Measurements from ENCODE around the gene ZC3H18. TPM values are rescaled to one million over a fixed set of nuclear protein-coding genes. Genes with fewer than 3 reads are reported as not detected.

The ZC3H18 gene
- total and polyA plus RNA-seq, 2 experiments from 2014 or later, result 30.0 to 40.7 TPM

- Histone ChIP-seq H3K36me3 (ENCODE audit: insufficient read depth) (peaks cover 9% of the 10 kb centered on the region; the same call in 1 of the 2 replicates), H3K4me3 (no peak overlapping the region), H3K4me1 (ENCODE audit: insufficient read depth) (no peaks in the 10 kb centered on the region), H3K27ac (ENCODE audit: low read depth) (no peak overlapping the region), H3K79me2 (replicated peaks; ENCODE audit: insufficient read depth) (peaks cover 45% of the 10 kb centered on the region), H3K27me3 (ENCODE audit: insufficient read depth) (no peaks in the 10 kb centered on the region), H3F3A (replicated peaks; ENCODE audit: low read depth) (peaks cover 4% of the 10 kb centered on the region; the same call in 1 of the 2 replicates), H3K4me2 (no peak overlapping the region), H3K9me2 (ENCODE audit: insufficient read depth) (no peaks in the 10 kb centered on the region), H4K20me1 (replicated peaks; ENCODE audit: insufficient read depth) (peaks cover 23% of the 10 kb centered on the region; the same call in 1 of the 2 replicates), H2AFZ (no peak overlapping the region)
- H3K4me1 Mint-ChIP-seq, result no peaks in the 10 kb centered on the region
- ATAC-seq, result no peak
- H3K27me3 Mint-ChIP-seq (ENCODE audit: insufficient read depth, low read depth, poor library complexity), result peaks cover 1% of the 10 kb centered on the region
- H3K27ac Mint-ChIP-seq, result no peak overlapping the region
- no peak overlapping the region for H3K4me3 Mint-ChIP-seq
- no peaks in the 10 kb centered on the region for H3K9me3 Mint-ChIP-seq
- peaks cover 35% of the 10 kb centered on the region for H3K36me3 Mint-ChIP-seq (ENCODE audit: low read depth)
- DNase-seq (ENCODE audit: low spot score), result no peak
- TF ChIP-seq, protein P1, sequence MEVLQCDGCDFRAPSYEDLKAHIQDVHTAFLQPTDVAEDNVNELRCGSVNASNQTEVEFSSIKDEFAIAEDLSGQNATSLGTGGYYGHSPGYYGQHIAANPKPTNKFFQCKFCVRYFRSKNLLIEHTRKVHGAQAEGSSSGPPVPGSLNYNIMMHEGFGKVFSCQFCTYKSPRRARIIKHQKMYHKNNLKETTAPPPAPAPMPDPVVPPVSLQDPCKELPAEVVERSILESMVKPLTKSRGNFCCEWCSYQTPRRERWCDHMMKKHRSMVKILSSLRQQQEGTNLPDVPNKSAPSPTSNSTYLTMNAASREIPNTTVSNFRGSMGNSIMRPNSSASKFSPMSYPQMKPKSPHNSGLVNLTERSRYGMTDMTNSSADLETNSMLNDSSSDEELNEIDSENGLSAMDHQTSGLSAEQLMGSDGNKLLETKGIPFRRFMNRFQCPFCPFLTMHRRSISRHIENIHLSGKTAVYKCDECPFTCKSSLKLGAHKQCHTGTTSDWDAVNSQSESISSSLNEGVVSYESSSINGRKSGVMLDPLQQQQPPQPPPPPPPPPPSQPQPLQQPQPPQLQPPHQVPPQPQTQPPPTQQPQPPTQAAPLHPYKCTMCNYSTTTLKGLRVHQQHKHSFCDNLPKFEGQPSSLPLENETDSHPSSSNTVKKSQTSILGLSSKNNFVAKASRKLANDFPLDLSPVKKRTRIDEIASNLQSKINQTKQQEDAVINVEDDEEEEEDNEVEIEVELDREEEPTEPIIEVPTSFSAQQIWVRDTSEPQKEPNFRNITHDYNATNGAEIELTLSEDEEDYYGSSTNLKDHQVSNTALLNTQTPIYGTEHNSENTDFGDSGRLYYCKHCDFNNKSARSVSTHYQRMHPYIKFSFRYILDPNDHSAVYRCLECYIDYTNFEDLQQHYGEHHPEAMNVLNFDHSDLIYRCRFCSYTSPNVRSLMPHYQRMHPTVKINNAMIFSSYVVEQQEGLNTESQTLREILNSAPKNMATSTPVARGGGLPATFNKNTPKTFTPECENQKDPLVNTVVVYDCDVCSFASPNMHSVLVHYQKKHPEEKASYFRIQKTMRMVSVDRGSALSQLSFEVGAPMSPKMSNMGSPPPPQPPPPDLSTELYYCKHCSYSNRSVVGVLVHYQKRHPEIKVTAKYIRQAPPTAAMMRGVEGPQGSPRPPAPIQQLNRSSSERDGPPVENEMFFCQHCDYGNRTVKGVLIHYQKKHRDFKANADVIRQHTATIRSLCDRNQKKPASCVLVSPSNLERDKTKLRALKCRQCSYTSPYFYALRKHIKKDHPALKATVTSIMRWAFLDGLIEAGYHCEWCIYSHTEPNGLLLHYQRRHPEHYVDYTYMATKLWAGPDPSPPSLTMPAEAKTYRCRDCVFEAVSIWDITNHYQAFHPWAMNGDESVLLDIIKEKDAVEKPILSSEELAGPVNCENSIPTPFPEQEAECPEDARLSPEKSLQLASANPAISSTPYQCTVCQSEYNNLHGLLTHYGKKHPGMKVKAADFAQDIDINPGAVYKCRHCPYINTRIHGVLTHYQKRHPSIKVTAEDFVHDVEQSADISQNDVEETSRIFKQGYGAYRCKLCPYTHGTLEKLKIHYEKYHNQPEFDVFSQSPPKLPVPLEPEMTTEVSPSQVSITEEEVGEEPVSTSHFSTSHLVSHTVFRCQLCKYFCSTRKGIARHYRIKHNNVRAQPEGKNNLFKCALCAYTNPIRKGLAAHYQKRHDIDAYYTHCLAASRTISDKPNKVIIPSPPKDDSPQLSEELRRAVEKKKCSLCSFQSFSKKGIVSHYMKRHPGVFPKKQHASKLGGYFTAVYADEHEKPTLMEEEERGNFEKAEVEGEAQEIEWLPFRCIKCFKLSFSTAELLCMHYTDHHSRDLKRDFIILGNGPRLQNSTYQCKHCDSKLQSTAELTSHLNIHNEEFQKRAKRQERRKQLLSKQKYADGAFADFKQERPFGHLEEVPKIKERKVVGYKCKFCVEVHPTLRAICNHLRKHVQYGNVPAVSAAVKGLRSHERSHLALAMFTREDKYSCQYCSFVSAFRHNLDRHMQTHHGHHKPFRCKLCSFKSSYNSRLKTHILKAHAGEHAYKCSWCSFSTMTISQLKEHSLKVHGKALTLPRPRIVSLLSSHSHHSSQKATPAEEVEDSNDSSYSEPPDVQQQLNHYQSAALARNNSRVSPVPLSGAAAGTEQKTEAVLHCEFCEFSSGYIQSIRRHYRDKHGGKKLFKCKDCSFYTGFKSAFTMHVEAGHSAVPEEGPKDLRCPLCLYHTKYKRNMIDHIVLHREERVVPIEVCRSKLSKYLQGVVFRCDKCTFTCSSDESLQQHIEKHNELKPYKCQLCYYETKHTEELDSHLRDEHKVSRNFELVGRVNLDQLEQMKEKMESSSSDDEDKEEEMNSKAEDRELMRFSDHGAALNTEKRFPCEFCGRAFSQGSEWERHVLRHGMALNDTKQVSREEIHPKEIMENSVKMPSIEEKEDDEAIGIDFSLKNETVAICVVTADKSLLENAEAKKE (CRISPR knock-in tag; IDR thresholded peaks at IDR 0.05), result no peak
- TF ChIP-seq EZH2 (IDR thresholded peaks at IDR 0.05; ENCODE audit: low read depth, unreplicated experiment) (no peak), JUNB (IDR thresholded peaks at IDR 0.05; ENCODE audit: unreplicated experiment) (no peak), NANOG (IDR thresholded peaks at IDR 0.05; ENCODE audit: borderline replicate concordance) (no peak), CREB1 (CRISPR knock-in tag; IDR thresholded peaks at IDR 0.05; ENCODE audit: low read depth) (no peak)
These were observed 23.7 kb downstream of the ZC3H18 start for GRCh38 chr16:88593910-88594309.

DNA sequence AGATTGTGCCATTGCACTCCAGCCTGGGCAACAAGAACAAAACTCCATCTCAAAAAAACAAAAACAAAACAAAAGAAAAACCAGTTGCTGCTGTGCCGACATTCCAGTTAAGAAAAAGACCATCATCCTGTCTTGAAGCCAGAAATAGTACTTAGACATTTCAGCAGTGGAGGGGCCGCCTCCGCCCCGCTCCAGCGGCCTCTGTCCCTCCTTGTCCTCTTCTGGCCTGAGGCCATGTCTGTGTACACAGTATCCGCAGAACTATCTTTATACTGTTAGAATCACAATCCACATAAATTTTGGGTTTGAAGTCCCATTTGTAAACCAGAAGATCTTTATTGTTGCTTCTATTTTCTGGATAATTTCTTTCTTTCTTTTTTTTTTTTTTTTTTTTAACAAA is 24.9 kb downstream of the ZC3H18 start:
- Mint-ChIP-seq H3K4me1 (peaks cover 8% of the 10 kb centered on the region), H3K4me3 (no peak overlapping the region), H3K9me3 (no peaks in the 10 kb centered on the region), H3K27me3 (ENCODE audit: insufficient read depth, low read depth, poor library complexity) (peaks cover 2% of the 10 kb centered on the region), H3K36me3 (ENCODE audit: low read depth) (peaks cover 35% of the 10 kb centered on the region), H3K27ac (no peak overlapping the region)
- DNase-seq (ENCODE audit: low spot score) (no peak), ATAC-seq (no peak)
- H3K27ac ChIP-seq (ENCODE audit: low read depth), result no peak overlapping the region
- no peaks in the 10 kb centered on the region for H3K4me1 ChIP-seq (ENCODE audit: insufficient read depth)
- no peaks in the 10 kb centered on the region for H3K27me3 ChIP-seq (ENCODE audit: insufficient read depth)
- H2AFZ ChIP-seq, result no peak overlapping the region
- H4K20me1 ChIP-seq (replicated peaks; ENCODE audit: insufficient read depth), result peaks cover 25% of the 10 kb centered on the region; the same call in 1 of the 2 replicates
- no peak overlapping the region for H3K4me2 ChIP-seq
- no peaks in the 10 kb centered on the region for H3K9me2 ChIP-seq (ENCODE audit: insufficient read depth)
- peaks cover 8% of the 10 kb centered on the region; the same call in 1 of the 2 replicates for H3F3A ChIP-seq (replicated peaks; ENCODE audit: low read depth)
- no peak overlapping the region for H3K4me3 ChIP-seq
- peaks cover 37% of the 10 kb centered on the region; the same call in 1 of the 2 replicates for H3K79me2 ChIP-seq (replicated peaks; ENCODE audit: insufficient read depth)
- peaks cover 13% of the 10 kb centered on the region for H3K36me3 ChIP-seq (ENCODE audit: insufficient read depth)
- TF ChIP-seq, protein P1 (CRISPR knock-in tag; IDR thresholded peaks at IDR 0.05), result no peak
- TF ChIP-seq EZH2 (IDR thresholded peaks at IDR 0.05; ENCODE audit: low read depth, unreplicated experiment), result no peak
- TF ChIP-seq ZNF114 (CRISPR knock-in tag; IDR thresholded peaks at IDR 0.05), result no peak
- TF ChIP-seq POLR2AphosphoS5 (IDR thresholded peaks at IDR 0.05; ENCODE audit: low read depth), result no peak
